Measurements from ENCODE around the gene SPRR2F. TPM values are rescaled to one million over a fixed set of nuclear protein-coding genes. Genes with fewer than 3 reads are reported as not detected.

SPRR2F gene
- total RNA-seq, 1 experiment from 2014 or later = not detected

DNA sequence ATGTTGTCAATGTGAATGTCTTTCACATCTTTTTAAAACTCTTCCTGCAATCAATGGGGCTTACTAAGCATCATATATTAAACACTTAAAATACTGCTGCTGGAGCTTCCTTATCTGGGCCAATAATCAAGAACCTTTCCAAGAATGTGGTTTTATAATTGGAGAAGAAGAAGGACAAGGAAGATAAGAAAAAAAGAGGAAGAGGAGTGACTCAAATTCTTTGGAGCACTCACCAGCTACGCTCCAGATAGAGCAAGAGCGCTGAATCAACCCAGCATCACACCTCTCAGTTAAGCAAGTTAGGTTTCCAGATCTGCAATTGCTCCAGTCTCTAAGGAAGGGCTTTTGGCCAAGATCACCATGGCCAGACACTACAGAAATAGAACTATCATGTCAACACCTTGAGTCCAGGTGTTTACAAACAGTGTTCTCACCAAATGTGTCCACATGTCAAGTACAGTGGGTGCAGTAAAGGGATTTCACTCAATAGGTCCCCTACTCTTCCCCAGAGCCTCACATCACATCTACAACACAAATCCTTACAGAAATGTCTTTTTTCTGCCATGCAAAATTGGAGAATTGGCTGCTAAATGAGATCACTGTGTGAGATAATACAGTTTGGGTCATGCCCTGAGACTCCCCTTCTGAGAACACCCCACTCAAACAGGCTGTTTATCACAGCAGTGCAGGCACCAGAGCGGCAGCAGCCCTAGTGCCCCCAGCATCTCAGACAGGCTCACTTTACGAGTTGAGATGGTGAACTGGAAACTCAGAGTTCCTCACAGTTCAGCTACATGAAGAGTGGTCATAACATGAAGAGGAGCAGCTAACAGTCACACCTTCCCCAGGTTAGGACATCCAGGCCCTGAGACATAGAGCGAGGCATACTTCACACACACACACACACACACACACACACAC is 40.2 kb downstream of the SPRR2F start:
- no peak for DNase-seq (ENCODE audit: low spot score)

DNA sequence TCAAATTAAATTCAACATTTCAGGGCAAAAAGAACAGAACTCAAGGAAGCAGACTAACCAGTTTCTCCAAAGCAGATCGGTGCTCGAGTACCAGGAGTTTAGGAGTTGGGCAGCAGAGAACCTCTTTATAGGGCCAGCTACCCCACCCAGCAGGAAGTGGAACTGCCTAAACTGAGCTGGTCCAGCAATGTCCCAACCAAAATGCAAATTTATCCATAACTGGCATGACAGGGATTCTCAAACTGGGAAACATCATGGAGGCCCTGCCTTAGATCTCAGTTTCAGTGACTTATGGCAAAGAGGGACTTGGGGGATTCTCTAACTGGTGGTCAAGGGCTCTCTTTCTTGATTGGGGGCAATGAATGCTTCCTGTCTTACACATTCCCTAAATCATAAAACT is 41.8 kb downstream of the SPRR2F start, which contains the start of gene SPRR2B:
SPRR2B (minus strand) TSS at position 101 of the 400 bp plus-strand sequence. CDS start 772 bp downstream, outside the sequence.
- DNase-seq (ENCODE audit: low spot score) = no peak

DNA sequence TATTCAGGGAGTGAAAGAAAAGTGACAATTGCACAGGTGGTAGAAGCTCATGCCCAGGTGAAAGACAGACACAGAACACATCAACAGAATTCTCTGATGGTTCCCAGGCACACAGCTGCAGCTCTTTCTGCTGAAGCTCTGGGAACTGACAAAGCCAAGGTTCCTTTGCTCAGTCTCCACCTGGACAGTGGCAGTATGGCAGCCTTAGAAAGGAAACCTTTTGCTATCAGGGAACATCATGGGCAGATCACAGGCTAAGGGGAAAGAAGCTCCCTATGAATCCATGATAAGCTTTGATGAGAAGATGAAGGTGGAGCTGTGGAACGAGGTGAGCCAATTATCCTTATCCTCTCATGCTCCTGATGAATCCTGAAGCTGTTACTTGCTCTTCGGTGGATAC is 43.1 kb downstream of the SPRR2F start:
- DNase-seq (ENCODE audit: low spot score) = no peak

Other genes starting within 250 kb of the SPRR2F start
- not detected in 2 replicates for gene SMCP, start 235.2 kb downstream of the SPRR2F start, total RNA-seq (2014; rRNA removed; shearing (Covaris generic))
- not detected in 2 replicates for gene IVL, start 205.0 kb downstream of the SPRR2F start, total RNA-seq (2014; rRNA removed; shearing (Covaris generic))
- gene SPRR5, start 166.3 kb downstream of the SPRR2F start, total RNA-seq (2014; rRNA removed; shearing (Covaris generic)) = not detected in 2 replicates
- not detected in 2 replicates for gene SPRR4, start 142.9 kb downstream of the SPRR2F start, total RNA-seq (2014; rRNA removed; shearing (Covaris generic))
- gene SPRR1A, start 129.4 kb downstream of the SPRR2F start, total RNA-seq (2014; rRNA removed; shearing (Covaris generic)) = not detected in 2 replicates
- not detected in 2 replicates for gene SPRR3, start 111.8 kb downstream of the SPRR2F start, total RNA-seq (2014; rRNA removed; shearing (Covaris generic))
- not detected in 2 replicates for gene SPRR1B, start 82.3 kb downstream of the SPRR2F start, total RNA-seq (2014; rRNA removed; shearing (Covaris generic))
- gene SPRR2D, start 72.4 kb downstream of the SPRR2F start, total RNA-seq (2014; rRNA removed; shearing (Covaris generic)) = not detected in 2 replicates
- gene SPRR2A, start 56.0 kb downstream of the SPRR2F start, total RNA-seq (2014; rRNA removed; shearing (Covaris generic)) = not detected in 2 replicates
- not detected in 2 replicates for gene SPRR2B, start 41.9 kb downstream of the SPRR2F start, total RNA-seq (2014; rRNA removed; shearing (Covaris generic))
- gene SPRR2E, start 19.0 kb downstream of the SPRR2F start, total RNA-seq (2014; rRNA removed; shearing (Covaris generic)) = not detected in 2 replicates
- gene SPRR2G, start 37.4 kb upstream of the SPRR2F start, total RNA-seq (2014; rRNA removed; shearing (Covaris generic)) = not detected in 2 replicates
- not detected in 2 replicates for gene LELP1, start 89.9 kb upstream of the SPRR2F start, total RNA-seq (2014; rRNA removed; shearing (Covaris generic))
- gene PRR9, start 104.1 kb upstream of the SPRR2F start, total RNA-seq (2014; rRNA removed; shearing (Covaris generic)) = not detected in 2 replicates
- gene LORICRIN, start 146.2 kb upstream of the SPRR2F start, total RNA-seq (2014; rRNA removed; shearing (Covaris generic)) = not detected in 2 replicates
- gene PGLYRP3, start 199.4 kb upstream of the SPRR2F start, total RNA-seq (2014; rRNA removed; shearing (Covaris generic)) = not detected in 2 replicates
- not detected in 2 replicates for gene PGLYRP4, start 235.3 kb upstream of the SPRR2F start, total RNA-seq (2014; rRNA removed; shearing (Covaris generic))
- 0.74 TPM in 1 of 2 replicates, not detected in the other for gene S100A9, start 244.3 kb upstream of the SPRR2F start, total RNA-seq (2014; rRNA removed; shearing (Covaris generic))